ENCODE data around the gene MAS1. TPM values are rescaled to one million over a fixed set of nuclear protein-coding genes. Genes with fewer than 3 reads are reported as not detected.

MAS1 gene
- total RNA-seq, 4 donors from 2014 or later = not detected

GRCh38 chr6:159852877-159853276 lies 37.9 kb upstream of the MAS1 start:
- intact Hi-C loops (cut with DNase I) = no loop called here
- Histone ChIP-seq H3K27me3 (no peaks in the 10 kb centered on the region), H3K4me3 (no peak overlapping the region), H3K27ac (replicated peaks in 1 of 4) (no peak overlapping the region), H3K4me1 (no peaks in the 10 kb centered on the region), H3K36me3 (no peaks in the 10 kb centered on the region), H3K9me3 (peaks cover 0 to 8% (median under 1%) of the 10 kb centered on the region in 4 donors)
- 52% methylated on average over 6 of the region's 6 CpGs for WGBS
- TF ChIP-seq POLR2AphosphoS5 (IDR thresholded peaks at IDR 0.05) (no peak), EP300 (IDR thresholded peaks at IDR 0.05) (no peak), CTCF (IDR thresholded peaks at IDR 0.05) (no peak), POLR2A (IDR thresholded peaks at IDR 0.05; ENCODE audit: low read depth) (no peak)
- DNase-seq (ENCODE audit: extremely low spot score) = peak; percentile 62

DNA sequence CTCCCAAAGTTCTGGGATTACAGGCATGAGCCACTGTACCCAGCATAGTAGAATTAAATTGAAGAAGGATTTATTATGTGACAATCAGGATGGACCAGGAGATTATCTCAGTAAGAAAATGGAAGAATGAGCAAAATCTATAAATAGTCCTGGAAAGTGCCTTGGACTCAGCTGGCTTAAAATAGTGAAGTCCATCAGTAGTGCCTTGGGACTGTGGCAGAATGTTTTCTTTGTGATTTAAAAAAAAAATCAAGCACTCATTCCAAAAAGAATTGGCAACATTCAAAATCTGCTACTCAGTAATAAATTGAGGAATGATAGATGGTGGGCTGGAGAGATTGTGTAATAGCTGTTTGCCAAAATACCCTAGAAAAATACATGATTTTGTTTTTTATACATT lies 37.0 kb upstream of the MAS1 start:
- H3K9me3 ChIP-seq = peaks cover 0 to 9% (median 3%) of the 10 kb centered on the region in 4 donors
- H3K4me1 ChIP-seq = no peaks in the 10 kb centered on the region
- no peaks in the 10 kb centered on the region for H3K36me3 ChIP-seq
- no peak overlapping the region for H3K27ac ChIP-seq (replicated peaks in 1 of 4)
- no peak for TF ChIP-seq EP300 (IDR thresholded peaks at IDR 0.05)
- no peak for TF ChIP-seq CTCF (IDR thresholded peaks at IDR 0.05)
- no peak overlapping the region for H3K4me3 ChIP-seq
- no peaks in the 10 kb centered on the region for H3K27me3 ChIP-seq
- DNase-seq (ENCODE audit: extremely low spot score) = peak; percentile 4
- intact Hi-C loops (cut with DNase I) = no loop called here

DNA sequence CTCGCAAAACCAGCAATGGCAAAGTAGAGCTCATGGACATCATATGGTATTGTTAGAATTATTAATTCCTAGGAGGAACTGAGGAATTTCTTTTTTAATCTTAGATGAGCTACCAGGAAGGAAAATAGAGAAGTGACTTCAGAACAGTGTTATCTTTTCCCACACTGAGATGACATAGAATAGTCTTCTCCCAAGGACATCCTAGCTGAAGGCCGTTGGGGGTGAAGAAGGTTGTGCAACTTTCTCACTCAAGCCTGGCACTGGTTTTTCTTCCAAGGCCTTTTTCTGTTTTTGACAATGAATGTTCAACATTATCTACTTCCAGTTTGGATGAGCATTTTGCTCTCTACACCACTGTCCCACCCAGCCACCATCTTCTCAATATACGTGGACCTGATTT lies 35.8 kb upstream of the MAS1 start:
- H3K4me1 ChIP-seq = no peaks in the 10 kb centered on the region
- TF ChIP-seq EP300 (IDR thresholded peaks at IDR 0.05) (no peak), POLR2A (IDR thresholded peaks at IDR 0.05; ENCODE audit: low read depth) (no peak), CTCF (IDR thresholded peaks at IDR 0.05) (no peak), POLR2AphosphoS5 (IDR thresholded peaks at IDR 0.05) (no peak)
- H3K27ac ChIP-seq (replicated peaks in 1 of 4) = no peak overlapping the region
- WGBS = 83% methylated on average over 3 of the region's 3 CpGs
- intact Hi-C loops (cut with DNase I) = no loop called here
- no peaks in the 10 kb centered on the region for H3K36me3 ChIP-seq
- H3K27me3 ChIP-seq = no peaks in the 10 kb centered on the region
- H3K4me3 ChIP-seq = no peak overlapping the region
- peak; percentile 29 for DNase-seq (ENCODE audit: extremely low spot score)
- H3K9me3 ChIP-seq = peaks cover 0 to 9% (median 3%) of the 10 kb centered on the region in 4 donors

- Histone ChIP-seq H3K9me3 (peaks cover 0 to 9% (median 3%) of the 10 kb centered on the region in 4 donors), H3K27me3 (peaks cover 0 to 5% (median 0%) of the 10 kb centered on the region in 4 donors), H3K4me3 (no peak overlapping the region), H3K36me3 (no peaks in the 10 kb centered on the region), H3K4me1 (no peaks in the 10 kb centered on the region), H3K27ac (replicated peaks in 1 of 4) (no peak overlapping the region)
- peak; percentile 62 for DNase-seq (ENCODE audit: extremely low spot score)
- TF ChIP-seq CTCF (IDR thresholded peaks at IDR 0.05) (no peak), POLR2AphosphoS5 (IDR thresholded peaks at IDR 0.05) (no peak), EP300 (IDR thresholded peaks at IDR 0.05) (no peak), POLR2A (IDR thresholded peaks at IDR 0.05; ENCODE audit: low read depth) (no peak)
- intact Hi-C loops (cut with DNase I) = no loop called here
- 91% methylated on average over 1 of the region's 1 CpG for WGBS
These were observed 32.5 kb upstream of the MAS1 start for GRCh38 chr6:159858259-159858658.

- intact Hi-C loops (cut with DNase I) = loop anchor here (5.0 to 10.0 kb wide), 3 partner anchors 174 to 674 kb away; no protein-coding TSS in a partner anchor
- no peaks in the 10 kb centered on the region for H3K36me3 ChIP-seq
These were observed 30.3 kb upstream of the MAS1 start for GRCh38 chr6:159860482-159860881.

More at GRCh38 chr6:159860482-159860881, 30.3 kb upstream of the MAS1 start:
- Histone ChIP-seq H3K27ac (replicated peaks in 1 of 4) (no peak overlapping the region), H3K27me3 (peaks cover 0 to 5% (median 0%) of the 10 kb centered on the region in 4 donors), H3K9me3 (peaks cover 0 to 9% (median 3%) of the 10 kb centered on the region in 4 donors), H3K4me3 (no peak overlapping the region), H3K4me1 (no peaks in the 10 kb centered on the region)
- DNase-seq (ENCODE audit: extremely low spot score) = no peak
- TF ChIP-seq CTCF (IDR thresholded peaks at IDR 0.05) (no peak), POLR2AphosphoS5 (IDR thresholded peaks at IDR 0.05) (no peak), POLR2A (IDR thresholded peaks at IDR 0.05; ENCODE audit: low read depth) (no peak), EP300 (IDR thresholded peaks at IDR 0.05) (no peak)
- 80% methylated on average over 1 of the region's 1 CpG for WGBS

Data from esophagus muscularis mucosa (tissue), 4 donors.